H1 (cell line): ENCODE results near the gene ANAPC2. TPM values are rescaled to one million over a fixed set of nuclear protein-coding genes. Genes with fewer than 3 reads are reported as not detected.

ENCODE experiments used
- ATF3 ChIP-seq: IDR thresholded peaks from 2 replicates; pipeline ENCODE4 v1.6.1; 2011; ENCODE audit warnings: low read depth, mild to moderate bottlenecking, low read length; ENCODE audit not compliant: insufficient read depth
- BRCA1 ChIP-seq: IDR thresholded peaks from 2 replicates; pipeline ENCODE4 v1.6.1; 2012; ENCODE audit warnings: low read depth, low read length, improper control_type of control experiment
- CHD2 ChIP-seq: IDR thresholded peaks from 2 replicates; pipeline ENCODE4 v1.6.1; 2012; ENCODE audit warnings: low read length, improper control_type of control experiment
- CREB1 ChIP-seq: IDR thresholded peaks from 2 replicates; pipeline ENCODE4 v1.6.1; 2012; ENCODE audit warnings: inconsistent platforms
- CTCF ChIP-seq, 3 experiments: IDR thresholded peaks; 1 replicate in 2 of 3; 2 replicates in 1 of 3; pipeline versions ENCODE4 v1.5.1 to v1.6.1; 2011; ENCODE audit warnings: low read length in 3 of 3, mild to moderate bottlenecking in 3 of 3, inconsistent platforms in 2 of 3, low read depth in 1 of 3, moderate library complexity in 1 of 3; ENCODE audit not compliant: insufficient read depth in 1 of 3; ENCODE audit errors: control extremely low read depth in 1 of 3
- EP300 ChIP-seq, 2 experiments: IDR thresholded peaks; 1 replicate in 1 of 2; 2 replicates in 1 of 2; pipeline ENCODE4 v1.6.1; 2011 to 2012; ENCODE audit warnings: low read depth in 2 of 2, low read length in 2 of 2, mild to moderate bottlenecking in 2 of 2, borderline replicate concordance in 1 of 2, inconsistent platforms in 1 of 2, moderate library complexity in 1 of 2
- JUND ChIP-seq: IDR thresholded peaks from 2 replicates; pipeline ENCODE4 v1.6.1; 2011; ENCODE audit warnings: mild to moderate bottlenecking, improper control_type of control experiment, low read length
- SUZ12 ChIP-seq: fragments of 200-600 bp; sonication (generic); IDR thresholded peaks from 2 replicates; pipeline ENCODE4 v1.6.1; 2012; ENCODE audit warnings: mild to moderate bottlenecking, inconsistent platforms, low read length, moderate library complexity, mixed read lengths
- TAF1 ChIP-seq: IDR thresholded peaks from 2 replicates; pipeline ENCODE4 v1.6.1; 2011; ENCODE audit warnings: mild to moderate bottlenecking, low read depth, low read length
- polyA plus RNA-seq, 7 experiments: library from polyadenylated mRNA; depleted of rRNA in 3 of 7; stranded (reverse) in 5 of 7; unstranded in 2 of 7; fragments of >200 nt in 5 of 7; fragments of 200-250 nt in 2 of 7; gene quantifications; 1 replicate in 5 of 7; 2 replicates in 1 of 7; 4 replicates in 1 of 7; pipeline versions ENCODE4 v1.2.1 to v1.2.3, GENCODE V29; 2011 to 2013; ENCODE audit warnings: missing spikeins in 2 of 7, mixed read lengths in 2 of 7
- total RNA-seq: library from RNA; stranded (reverse); fragmentation: NEBNext Ultra II Directional; extraction: Animal tissue kit (Norgen Biotek cat#: 25700); gene quantifications from 2 replicates; pipeline ENCODE4 v1.2.1, GENCODE V29; 2021

Gene ANAPC2
- total and polyA plus RNA-seq, 2 of the 8 experiments (the other 6 are each of a cell fraction or from before 2014, with no cell fraction given) = 30.2 to 37.7 TPM

GRCh38 chr9:137195525-137196220 lies 7.3 kb upstream of the ANAPC2 start (continued):
- no peak for TF ChIP-seq CREB1
- no peak for TF ChIP-seq BRCA1
- no peak for TF ChIP-seq ATF3
- TF ChIP-seq CHD2 = no peak
- no peak for TF ChIP-seq SUZ12
- no peak for TF ChIP-seq EP300 (IDR thresholded peaks at IDR 0.05; ENCODE audit: borderline replicate concordance in 1 of 2, low read depth in 2 of 2, low read length in 2 of 2)
- no peak for TF ChIP-seq JUND
- no peak for TF ChIP-seq CTCF (IDR thresholded peaks at IDR 0.05; ENCODE audit: control extremely low read depth in 1 of 3, insufficient read depth in 1 of 3, low read depth in 1 of 3, low read length in 3 of 3)
- no peak for TF ChIP-seq TAF1
